ENCODE data around the gene MCC.

- TF ChIP-seq CTCF (IDR thresholded peaks at IDR 0.05): no peak
- no peak for TF ChIP-seq EZH2 (IDR thresholded peaks at IDR 0.05)
Measured at GRCh38 chr5:113192541-113192940, 295.7 kb downstream of the MCC start.
